ENCODE data around the gene TUBB2B.
"Not testable (repeated sequence)": the region's sequence is repeated elsewhere in the genome, so short reads cannot be mapped to it uniquely, and the experiment has no call there.

Gene TUBB2B

GRCh38 chr6:3258201-3258600 is 30.7 kb upstream of the TUBB2B start:
- no peak for DNase-seq (ENCODE audit: low read depth)

GRCh38 chr6:3253597-3253961 is 26.1 kb upstream of the TUBB2B start:
- no peak for DNase-seq (ENCODE audit: low read depth)

GRCh38 chr6:3252861-3253596 is 25.6 kb upstream of the TUBB2B start:
- no peak for DNase-seq (ENCODE audit: low read depth)

GRCh38 chr6:3252369-3252768 is 24.9 kb upstream of the TUBB2B start:
- DNase-seq (ENCODE audit: low read depth), result no peak

- peak; percentile 72 for DNase-seq (ENCODE audit: low read depth)
Observed at GRCh38 chr6:3251462-3252314, 24.2 kb upstream of the TUBB2B start.

- no peak for DNase-seq (ENCODE audit: low read depth)
Observed at GRCh38 chr6:3250231-3250675, 22.8 kb upstream of the TUBB2B start.

- no peak for DNase-seq (ENCODE audit: low read depth)
Observed at GRCh38 chr6:3249821-3250220, 22.4 kb upstream of the TUBB2B start.

GRCh38 chr6:3247255-3248146 is 20.0 kb upstream of the TUBB2B start:
- DNase-seq (ENCODE audit: low read depth), result peak; percentile 70

- no peak for DNase-seq (ENCODE audit: low read depth)
Observed at GRCh38 chr6:3245216-3245615, 17.8 kb upstream of the TUBB2B start.

GRCh38 chr6:3244832-3245161 is 17.3 kb upstream of the TUBB2B start:
- DNase-seq (ENCODE audit: low read depth), result not testable (repeated sequence)

- DNase-seq (ENCODE audit: low read depth), result no peak
Observed at GRCh38 chr6:3244003-3244831, 16.8 kb upstream of the TUBB2B start.

- no peak for DNase-seq (ENCODE audit: low read depth)
Observed at GRCh38 chr6:3242768-3243167, 15.3 kb upstream of the TUBB2B start.

GRCh38 chr6:3241745-3242144 is 14.3 kb upstream of the TUBB2B start:
- DNase-seq (ENCODE audit: low read depth), result not testable (repeated sequence)

GRCh38 chr6:3240595-3240994 is 13.1 kb upstream of the TUBB2B start:
- DNase-seq (ENCODE audit: low read depth), result no peak

- DNase-seq (ENCODE audit: low read depth), result no peak
Observed at GRCh38 chr6:3239110-3239830, 11.8 kb upstream of the TUBB2B start.

- DNase-seq (ENCODE audit: low read depth), result no peak
Observed at GRCh38 chr6:3237761-3238662, 10.6 kb upstream of the TUBB2B start.

GRCh38 chr6:3236005-3236404 is 8.6 kb upstream of the TUBB2B start:
- DNase-seq (ENCODE audit: low read depth), result no peak

GRCh38 chr6:3235486-3235885 is 8.0 kb upstream of the TUBB2B start:
- no peak for DNase-seq (ENCODE audit: low read depth)

- no peak for DNase-seq (ENCODE audit: low read depth)
Observed at GRCh38 chr6:3233904-3234303, 6.5 kb upstream of the TUBB2B start.

GRCh38 chr6:3233321-3233720 is 5.9 kb upstream of the TUBB2B start:
- DNase-seq (ENCODE audit: low read depth), result no peak
